ENCODE data around the gene SEC24A. TPM values are rescaled to one million over a fixed set of nuclear protein-coding genes. Genes with fewer than 3 reads are reported as not detected.
A peak's percentile ranks its signal among the peaks of the same experiment; 100 is the strongest.

SEC24A gene
- total RNA-seq, 2 experiments from 2014 or later, result 5.6 to 20.5 TPM

DNA sequence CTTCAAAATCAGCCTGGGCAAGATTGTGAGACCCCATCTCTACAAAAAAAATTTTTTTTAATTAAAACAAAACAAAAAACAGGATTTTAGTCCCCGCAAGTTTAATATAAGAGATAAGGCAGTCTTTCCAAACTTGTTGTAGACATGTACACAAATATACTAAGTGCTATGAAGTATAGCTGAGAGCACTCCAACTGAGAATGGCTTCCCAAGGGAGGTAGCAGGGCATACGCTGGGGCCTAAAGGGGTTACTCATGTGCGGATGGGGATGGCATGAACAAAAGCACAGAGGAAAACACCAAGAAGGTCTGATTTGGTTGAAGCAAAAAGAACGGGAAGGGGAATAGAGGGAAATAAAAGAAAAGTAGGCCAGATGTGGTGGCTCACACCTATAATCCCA, 37.1 kb upstream of the SEC24A start:
- Histone ChIP-seq H3K4me3 (ENCODE audit: low read depth, low read length, poor library complexity, severe bottlenecking) (no peak overlapping the region), H3K27ac (ENCODE audit: low read depth, low read length, poor library complexity, severe bottlenecking) (no peak overlapping the region), H3K36me3 (ENCODE audit: insufficient read depth, low read length) (peaks cover 65% of the 10 kb centered on the region), H3K4me2 (ENCODE audit: low read length) (no peak overlapping the region), H2AFZ (ENCODE audit: low read length) (no peak overlapping the region), H3K9me3 (ENCODE audit: low read length) (no peaks in the 10 kb centered on the region), H3K4me1 (ENCODE audit: insufficient read depth, low read length, poor library complexity, severe bottlenecking) (no peaks in the 10 kb centered on the region), H4K20me1 (ENCODE audit: insufficient read depth, low read length) (no peaks in the 10 kb centered on the region), H3K79me2 (ENCODE audit: insufficient read depth, low read depth, low read length) (no peaks in the 10 kb centered on the region), H3K9me2 (ENCODE audit: insufficient read depth, low read length) (no peaks in the 10 kb centered on the region)
- ChIA-PET CTCF (ENCODE audit: unreplicated experiment) (no interaction called here), POLR2A (no interaction called here)
- no peak for DNase-seq (ENCODE audit: low spot score)
- no TSS peak for BruUV-seq (replicated peaks)
- intact Hi-C loops (cut with micrococcal nuclease; ENCODE audit: unreplicated experiment), result no loop called here
- TF ChIP-seq, protein P1, sequence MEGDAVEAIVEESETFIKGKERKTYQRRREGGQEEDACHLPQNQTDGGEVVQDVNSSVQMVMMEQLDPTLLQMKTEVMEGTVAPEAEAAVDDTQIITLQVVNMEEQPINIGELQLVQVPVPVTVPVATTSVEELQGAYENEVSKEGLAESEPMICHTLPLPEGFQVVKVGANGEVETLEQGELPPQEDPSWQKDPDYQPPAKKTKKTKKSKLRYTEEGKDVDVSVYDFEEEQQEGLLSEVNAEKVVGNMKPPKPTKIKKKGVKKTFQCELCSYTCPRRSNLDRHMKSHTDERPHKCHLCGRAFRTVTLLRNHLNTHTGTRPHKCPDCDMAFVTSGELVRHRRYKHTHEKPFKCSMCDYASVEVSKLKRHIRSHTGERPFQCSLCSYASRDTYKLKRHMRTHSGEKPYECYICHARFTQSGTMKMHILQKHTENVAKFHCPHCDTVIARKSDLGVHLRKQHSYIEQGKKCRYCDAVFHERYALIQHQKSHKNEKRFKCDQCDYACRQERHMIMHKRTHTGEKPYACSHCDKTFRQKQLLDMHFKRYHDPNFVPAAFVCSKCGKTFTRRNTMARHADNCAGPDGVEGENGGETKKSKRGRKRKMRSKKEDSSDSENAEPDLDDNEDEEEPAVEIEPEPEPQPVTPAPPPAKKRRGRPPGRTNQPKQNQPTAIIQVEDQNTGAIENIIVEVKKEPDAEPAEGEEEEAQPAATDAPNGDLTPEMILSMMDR (conservative IDR thresholded peaks at IDR 0.05; ENCODE audit: low read length), result no peak
- no peak for TF ChIP-seq EZH2phosphoT487 (IDR thresholded peaks at IDR 0.05; ENCODE audit: borderline replicate concordance, low read depth, low read length)

- POLR2A ChIA-PET, result interaction anchor here (0.7 to 1.5 kb wide), 2 partner anchors 19 to 79 kb away, joined by 3 to 4 read pairs; no protein-coding TSS in a partner anchor
These were observed 34.0 kb upstream of the SEC24A start for GRCh38 chr5:134614450-134615085.

GRCh38 chr5:134620634-134621033, 28.0 kb upstream of the SEC24A start:
- Histone ChIP-seq H3K4me3 (ENCODE audit: low read depth, low read length, poor library complexity, severe bottlenecking) (no peak overlapping the region), H3K27ac (ENCODE audit: low read depth, low read length, poor library complexity, severe bottlenecking) (no peak overlapping the region), H3K9me2 (ENCODE audit: insufficient read depth, low read length) (no peaks in the 10 kb centered on the region), H3K4me2 (ENCODE audit: low read length) (no peak overlapping the region), H3K79me2 (ENCODE audit: insufficient read depth, low read depth, low read length) (no peaks in the 10 kb centered on the region), H2AFZ (ENCODE audit: low read length) (no peak overlapping the region), H4K20me1 (ENCODE audit: insufficient read depth, low read length) (no peaks in the 10 kb centered on the region), H3K4me1 (ENCODE audit: insufficient read depth, low read length, poor library complexity, severe bottlenecking) (no peaks in the 10 kb centered on the region), H3K9me3 (ENCODE audit: low read length) (no peaks in the 10 kb centered on the region), H3K36me3 (ENCODE audit: insufficient read depth, low read length) (peaks cover 75% of the 10 kb centered on the region)
- DNase-seq (ENCODE audit: low spot score), result no peak
- TF ChIP-seq EZH2phosphoT487 (IDR thresholded peaks at IDR 0.05; ENCODE audit: borderline replicate concordance, low read depth, low read length), result no peak
- BruUV-seq (replicated peaks), result no TSS peak
- ChIA-PET POLR2A (interaction anchor here (0.5 to 1.3 kb wide), 4 partner anchors 10 to 401 kb away, joined by 3 to 5 read pairs (median 4); no protein-coding TSS in a partner anchor), CTCF (ENCODE audit: unreplicated experiment) (no interaction called here)
- intact Hi-C loops (cut with micrococcal nuclease; ENCODE audit: unreplicated experiment), result no loop called here

More at GRCh38 chr5:134614450-134615085, 34.0 kb upstream of the SEC24A start:
- H3K4me3 ChIP-seq (ENCODE audit: low read depth, low read length, poor library complexity, severe bottlenecking), result no peak overlapping the region
- H3K27ac ChIP-seq (ENCODE audit: low read depth, low read length, poor library complexity, severe bottlenecking), result no peak overlapping the region
- H3K4me1 ChIP-seq (ENCODE audit: insufficient read depth, low read length, poor library complexity, severe bottlenecking), result no peaks in the 10 kb centered on the region
- intact Hi-C loops (cut with micrococcal nuclease; ENCODE audit: unreplicated experiment), result no loop called here
- no peak for TF ChIP-seq EZH2phosphoT487 (IDR thresholded peaks at IDR 0.05; ENCODE audit: borderline replicate concordance, low read depth, low read length)
- TF ChIP-seq, protein P1 (conservative IDR thresholded peaks at IDR 0.05; ENCODE audit: low read length), result no peak
- H3K9me3 ChIP-seq (ENCODE audit: low read length), result no peaks in the 10 kb centered on the region
- CTCF ChIA-PET (ENCODE audit: unreplicated experiment), result no interaction called here
- TSS peak; percentile 17 for BruUV-seq (replicated peaks)
- no peaks in the 10 kb centered on the region for H3K9me2 ChIP-seq (ENCODE audit: insufficient read depth, low read length)
- no peaks in the 10 kb centered on the region for H4K20me1 ChIP-seq (ENCODE audit: insufficient read depth, low read length)
- no peak overlapping the region for H3K4me2 ChIP-seq (ENCODE audit: low read length)
- DNase-seq (ENCODE audit: low spot score), result no peak
- H3K36me3 ChIP-seq (ENCODE audit: insufficient read depth, low read length), result peaks cover 65% of the 10 kb centered on the region
- H3K79me2 ChIP-seq (ENCODE audit: insufficient read depth, low read depth, low read length), result no peaks in the 10 kb centered on the region
- H2AFZ ChIP-seq (ENCODE audit: low read length), result no peak overlapping the region

All from OCI-LY7 (cell line).